Measurements from ENCODE around the gene STK17A.

The STK17A gene

DNA sequence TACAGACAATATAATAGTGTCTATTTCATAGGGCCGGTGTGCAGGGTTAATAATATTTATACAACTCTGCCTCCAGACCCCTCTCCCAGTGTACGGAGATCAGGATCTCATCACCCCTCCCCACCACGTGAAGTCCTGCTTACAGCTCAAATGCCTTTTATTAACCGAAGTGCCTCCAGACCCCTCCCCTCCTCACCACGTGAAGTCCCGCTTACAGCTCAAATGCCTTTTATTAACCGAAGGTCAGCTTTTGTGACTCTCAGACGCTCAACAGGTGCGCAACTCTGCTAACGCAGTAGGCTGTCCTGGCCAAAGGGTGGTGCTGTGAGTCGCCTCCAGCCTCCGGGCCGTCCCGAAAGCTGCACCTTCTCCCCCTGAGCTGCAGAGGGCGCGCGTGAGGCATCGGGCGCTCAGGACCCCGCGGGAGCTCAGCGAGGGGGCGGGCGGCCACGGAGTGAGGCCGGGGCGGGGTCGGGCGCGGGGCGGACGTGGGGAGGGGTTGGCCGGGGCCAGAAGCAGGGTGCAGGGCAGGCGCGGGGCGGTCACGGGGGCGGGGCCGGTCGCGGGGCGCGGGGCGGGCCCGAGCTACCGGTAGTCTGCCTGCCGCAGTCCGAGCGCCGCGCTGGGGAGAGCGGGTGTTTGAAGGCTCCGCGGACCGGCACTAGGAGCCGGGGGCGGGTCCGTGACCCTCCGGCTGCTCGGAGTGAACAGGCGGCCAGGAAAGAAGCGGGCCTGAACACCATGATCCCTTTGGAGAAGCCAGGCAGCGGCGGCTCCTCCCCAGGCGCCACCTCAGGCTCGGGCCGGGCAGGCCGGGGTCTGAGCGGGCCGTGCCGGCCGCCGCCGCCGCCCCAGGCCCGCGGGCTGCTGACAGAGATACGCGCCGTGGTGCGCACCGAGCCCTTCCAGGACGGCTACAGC, at the start of gene STK17A:
Gene STK17A (plus strand): TSS at position 606 of the 921 bp plus-strand sequence. CDS start 136 bp downstream, at position 742.
- DNase-seq (ENCODE audit: low read depth) = peak; percentile 86

DNA sequence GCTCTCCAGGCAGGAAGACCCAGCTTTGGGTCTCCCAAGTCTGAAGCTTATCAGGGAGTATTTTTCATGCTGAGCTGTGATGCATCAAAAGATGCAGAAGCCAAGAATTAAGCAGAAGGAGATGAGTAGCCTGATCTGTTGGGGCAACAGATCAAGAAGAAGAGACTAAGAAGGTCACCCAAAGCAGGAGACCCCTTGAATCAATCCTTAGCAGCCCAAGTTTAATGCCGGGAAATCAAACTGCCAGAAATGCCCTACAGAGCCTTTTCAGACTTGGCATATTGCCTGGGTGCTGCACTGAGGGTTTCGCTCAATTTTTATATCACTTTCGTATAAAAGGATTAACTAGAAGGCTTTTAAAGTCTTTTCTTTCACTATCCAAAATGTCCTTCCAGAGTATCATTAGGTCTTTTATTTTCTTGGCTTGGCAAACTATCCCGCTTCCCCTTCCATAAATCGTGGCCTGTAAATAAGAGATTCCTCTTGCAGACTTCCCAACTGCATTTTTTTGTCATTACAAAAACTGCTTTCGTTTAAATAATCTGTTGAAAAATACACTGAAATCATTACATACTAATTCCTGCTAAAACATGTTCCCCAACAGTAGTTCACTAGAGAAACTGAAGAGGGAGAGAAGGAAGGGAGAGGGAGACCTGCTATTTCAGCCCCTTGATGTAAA, 49.0 kb upstream of the STK17A start:
- peak; percentile 58 for DNase-seq (ENCODE audit: low read depth)

DNA sequence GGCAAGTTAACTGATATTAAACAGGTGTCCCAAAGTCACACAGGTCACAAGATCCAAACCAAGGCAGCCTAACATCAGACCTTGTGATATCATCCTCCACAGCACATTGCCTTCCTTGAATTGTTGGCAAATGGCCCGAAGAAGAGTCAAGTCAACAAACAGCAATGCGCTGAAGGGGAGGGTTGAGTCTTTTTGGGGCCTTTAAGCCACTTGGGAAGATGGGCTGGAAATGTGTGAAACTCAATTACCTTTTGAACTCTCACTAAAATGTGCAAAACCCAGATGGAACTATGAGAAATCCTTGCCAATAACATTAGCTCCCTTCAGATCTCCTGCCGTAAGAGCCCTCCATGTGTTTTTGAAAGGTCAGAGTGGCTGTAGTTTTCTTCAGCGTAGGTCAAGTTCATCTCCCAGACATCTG, 47.9 kb upstream of the STK17A start:
- DNase-seq (ENCODE audit: low read depth) = peak; percentile 47

GRCh38 chr7:43535810-43536585, 46.9 kb upstream of the STK17A start:
- DNase-seq (ENCODE audit: low read depth) = peak; percentile 78

DNA sequence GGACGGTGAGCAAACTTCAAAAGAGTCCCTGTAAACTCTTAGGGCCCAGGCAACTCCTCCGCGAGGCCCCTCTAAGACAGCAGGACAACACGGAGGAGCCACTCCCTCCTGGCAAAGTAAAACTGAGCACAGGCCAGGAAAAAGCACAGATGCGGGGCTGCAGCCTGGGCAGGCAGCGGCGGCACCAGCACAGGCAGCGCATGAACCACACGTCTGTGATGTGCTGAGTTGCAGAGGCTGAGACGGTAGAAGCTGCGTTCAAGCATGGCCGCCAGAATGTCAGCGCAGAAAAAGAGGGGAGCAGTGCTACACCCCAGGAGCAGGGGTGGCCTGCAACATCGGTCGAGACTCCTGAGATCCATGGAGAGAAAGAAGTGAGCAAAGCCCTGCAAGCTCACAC, 46.1 kb upstream of the STK17A start:
- DNase-seq (ENCODE audit: low read depth) = no peak

- no peak for DNase-seq (ENCODE audit: low read depth)
Measured at GRCh38 chr7:43537765-43538403, 45.0 kb upstream of the STK17A start.

DNA sequence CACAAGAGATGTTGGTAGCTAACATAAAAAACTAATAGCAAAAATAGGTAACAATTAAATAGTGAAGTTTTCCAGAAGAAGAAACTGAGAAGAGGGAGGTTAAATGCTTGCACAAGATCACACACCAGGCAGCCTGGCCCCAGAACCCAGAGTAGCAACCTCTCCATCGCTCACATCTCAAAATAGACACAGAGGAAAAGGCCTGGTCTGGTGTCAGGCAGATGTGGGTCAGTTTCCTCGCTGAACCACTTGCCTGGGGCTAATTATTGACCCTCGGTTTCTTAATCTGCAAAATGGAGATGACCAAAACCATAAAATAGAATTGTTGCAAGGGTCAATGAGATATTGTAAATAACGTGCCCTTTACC, 44.5 kb upstream of the STK17A start:
- DNase-seq (ENCODE audit: low read depth) = no peak

- DNase-seq (ENCODE audit: low read depth) = no peak
Measured at GRCh38 chr7:43540471-43540870, 42.4 kb upstream of the STK17A start.

- no peak for DNase-seq (ENCODE audit: low read depth)
Measured at GRCh38 chr7:43542716-43543115, 40.2 kb upstream of the STK17A start.

GRCh38 chr7:43546231-43546630, 36.7 kb upstream of the STK17A start:
- no peak for DNase-seq (ENCODE audit: low read depth)

- DNase-seq (ENCODE audit: low read depth) = no peak
Measured at GRCh38 chr7:43550427-43550826, 32.5 kb upstream of the STK17A start.

DNA sequence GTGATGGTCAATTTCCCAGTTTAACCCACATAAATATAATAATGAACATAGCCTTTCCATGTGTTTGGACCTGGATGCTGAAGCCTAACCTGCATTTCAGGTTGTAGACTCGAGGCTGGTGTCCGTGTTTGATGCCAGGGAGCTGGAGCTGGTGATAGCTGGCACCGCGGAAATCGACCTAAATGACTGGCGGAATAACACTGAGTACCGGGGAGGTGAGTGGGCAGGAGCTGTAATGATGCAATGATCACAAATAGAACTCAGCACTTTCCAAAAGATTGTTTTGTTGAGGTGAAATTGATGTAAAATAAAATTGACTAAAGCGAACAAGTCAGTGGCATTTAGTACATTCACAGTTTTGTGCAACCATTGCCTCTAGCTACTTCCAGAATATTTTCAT, 30.8 kb upstream of the STK17A start:
- DNase-seq (ENCODE audit: low read depth) = no peak

DNA sequence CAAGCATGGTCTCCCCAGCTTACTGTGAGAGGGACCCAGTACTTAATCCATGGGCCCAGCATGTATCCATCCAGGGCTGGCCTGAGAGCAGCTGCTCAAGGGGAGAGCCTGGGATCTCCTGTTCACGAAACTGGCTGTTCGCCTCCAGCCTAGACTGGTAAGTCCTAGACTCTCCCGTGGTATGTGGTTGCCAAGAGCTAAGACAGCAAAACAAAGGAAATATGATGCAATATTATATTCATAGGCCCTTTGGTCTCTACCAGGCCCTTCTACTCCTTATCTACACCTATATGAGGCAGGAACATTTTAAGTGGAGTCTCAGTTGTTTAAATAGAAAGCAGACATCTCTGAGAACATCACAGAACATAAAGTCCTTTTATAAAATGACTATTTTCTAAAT, 28.9 kb upstream of the STK17A start:
- no peak for DNase-seq (ENCODE audit: low read depth)

- DNase-seq (ENCODE audit: low read depth) = no peak
Measured at GRCh38 chr7:43554423-43554822, 28.5 kb upstream of the STK17A start.

DNA sequence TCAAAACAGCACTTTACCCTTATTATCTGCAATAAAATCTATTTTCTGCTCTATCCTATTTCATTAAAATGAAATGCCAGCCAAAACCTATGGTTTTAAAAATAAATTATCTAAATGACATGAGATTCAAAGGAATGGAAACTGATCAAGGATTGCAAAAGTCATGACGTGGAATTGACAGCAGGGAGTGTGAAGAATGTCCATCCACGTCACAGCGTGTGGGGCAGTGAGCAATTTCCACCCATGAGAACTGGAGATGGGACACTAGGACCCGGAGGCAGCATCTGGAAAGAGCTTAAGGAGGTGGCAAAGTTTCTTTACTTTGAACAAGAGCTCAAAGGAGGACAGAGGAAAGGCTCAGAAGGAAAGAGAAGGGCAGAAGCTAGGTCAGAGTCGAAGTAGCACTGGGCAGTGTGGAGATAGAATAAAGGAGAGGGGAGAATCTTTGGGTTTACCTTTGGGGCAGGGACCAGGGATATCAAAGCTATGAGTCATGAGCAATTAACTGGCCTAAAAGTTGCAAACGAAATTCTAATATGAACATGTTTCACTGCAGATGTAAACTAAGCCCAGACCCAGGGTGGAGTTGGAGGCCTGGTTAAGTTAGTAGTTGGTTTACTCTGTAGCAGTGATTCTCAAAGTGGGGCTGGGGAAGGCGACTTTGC, 24.9 kb upstream of the STK17A start:
- no peak for DNase-seq (ENCODE audit: low read depth)

DNA sequence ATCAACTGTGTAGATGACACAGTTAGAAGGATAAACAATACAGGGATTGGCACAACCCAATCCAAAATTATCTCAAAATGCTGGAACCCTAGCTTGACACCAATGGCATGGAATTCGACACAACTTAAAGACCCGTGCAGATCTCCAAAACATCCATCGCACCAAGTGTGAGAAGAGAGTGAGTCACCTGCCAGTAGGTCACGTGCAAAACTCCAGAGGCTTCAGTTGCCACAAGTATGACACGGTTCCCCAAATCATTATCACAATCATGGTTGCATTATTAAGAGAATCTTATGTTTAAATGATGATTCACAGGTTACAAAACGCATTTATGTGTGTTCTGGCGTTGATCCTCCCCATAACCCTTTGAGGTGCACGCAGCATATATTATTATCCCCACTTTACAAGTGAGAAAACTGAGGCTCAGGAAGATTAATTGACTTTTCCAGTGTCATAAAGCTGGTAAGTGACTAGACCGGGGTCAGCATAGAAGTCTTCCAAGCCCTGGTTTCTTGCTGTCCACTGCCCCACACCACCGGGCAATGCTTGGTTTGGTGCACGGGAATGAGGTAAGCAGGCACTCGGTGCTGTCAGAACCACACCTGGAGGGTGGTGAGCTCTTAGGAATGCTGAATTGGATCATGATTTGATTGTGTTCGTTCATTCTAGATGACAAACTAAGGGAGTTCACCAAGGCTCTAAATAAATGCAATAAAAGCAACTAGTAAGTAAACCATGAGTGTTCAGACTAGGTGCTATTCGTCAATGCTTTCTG, 23.6 kb upstream of the STK17A start:
- no peak for DNase-seq (ENCODE audit: low read depth)

GRCh38 chr7:43559946-43560335, 23.0 kb upstream of the STK17A start:
- DNase-seq (ENCODE audit: low read depth) = no peak

DNA sequence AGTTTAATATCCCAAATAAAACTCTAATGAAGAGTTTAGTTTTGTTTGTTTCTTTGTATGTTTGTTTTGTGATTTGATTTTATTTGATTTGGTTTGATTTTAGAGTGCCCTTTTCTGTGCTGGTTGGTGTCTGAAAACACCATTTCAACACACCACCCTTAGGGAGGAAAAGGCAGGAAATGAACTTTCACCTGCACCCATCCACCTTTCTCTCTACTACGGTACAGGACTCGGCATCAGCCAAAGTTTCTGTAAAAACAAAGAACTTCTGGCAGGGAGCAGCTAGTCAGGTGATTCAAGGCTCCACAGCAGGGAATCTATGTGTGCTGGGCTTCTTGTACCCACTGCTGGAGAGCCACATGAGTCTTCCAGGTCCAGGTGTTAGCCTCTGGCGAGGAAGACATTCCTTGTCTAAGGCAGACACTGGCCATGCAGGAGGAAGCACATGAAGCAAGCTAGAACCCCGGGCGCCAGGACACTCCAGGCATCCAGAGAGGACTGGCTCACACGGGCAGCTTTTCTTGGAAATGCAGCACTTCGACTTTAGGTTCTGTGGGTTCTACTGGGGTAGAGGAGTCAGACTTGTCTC, 22.1 kb upstream of the STK17A start:
- DNase-seq (ENCODE audit: low read depth) = no peak

GRCh38 chr7:43562383-43562782, 20.5 kb upstream of the STK17A start:
- DNase-seq (ENCODE audit: low read depth) = no peak

GRCh38 chr7:43565786-43566185, 17.1 kb upstream of the STK17A start:
- peak; percentile 79 for DNase-seq (ENCODE audit: low read depth)
